Astrocyte (in vitro differentiated cells and primary cell): Measurements from ENCODE around the gene CRIM1. TPM values are rescaled to one million over a fixed set of nuclear protein-coding genes. Genes with fewer than 3 reads are reported as not detected.

ENCODE experiments used
- DNase-seq: peaks from one replicate; pipeline ENCODE4 v3.0.0-alpha.2; 2010; ENCODE audit warnings: low read depth
- FAIRE-seq: peaks from 2 replicates; lab custom pipeline; 2011; peaks lifted over from hg19 to GRCh38; lab: Jason Lieb, UNC
- H2AFZ ChIP-seq: 2 replicates; pipeline ENCODE4 v1.6.0; 2012; ENCODE audit warnings: low read depth, low read length, inconsistent platforms
- H3K27ac ChIP-seq: 2 replicates; pipeline ENCODE4 v1.5.1; 2011; ENCODE audit warnings: low read depth, low read length, inconsistent platforms
- H3K27me3 ChIP-seq: 2 replicates; pipeline ENCODE4 v1.6.0; 2011; ENCODE audit warnings: low read length, inconsistent platforms; ENCODE audit not compliant: insufficient read depth
- H3K36me3 ChIP-seq: 2 replicates; pipeline ENCODE4 v1.5.1; 2011; ENCODE audit warnings: low read length, inconsistent platforms; ENCODE audit not compliant: insufficient read depth
- H3K4me1 ChIP-seq: 2 replicates; pipeline ENCODE4 v1.5.1; 2011; ENCODE audit warnings: low read length, inconsistent platforms; ENCODE audit not compliant: insufficient read depth
- H3K4me2 ChIP-seq: 2 replicates; pipeline ENCODE4 v1.6.0; 2012; ENCODE audit warnings: low read length, inconsistent platforms
- H3K4me3 ChIP-seq: 2 replicates; pipeline ENCODE4 v1.5.1; 2011; ENCODE audit warnings: low read depth, mild to moderate bottlenecking, low read length, inconsistent platforms; ENCODE audit not compliant: insufficient read depth
- H3K79me2 ChIP-seq: 2 replicates; pipeline ENCODE4 v1.6.0; 2012; ENCODE audit warnings: mild to moderate bottlenecking, low read length, inconsistent platforms; ENCODE audit not compliant: insufficient read depth
- H3K9ac ChIP-seq: 2 replicates; pipeline ENCODE4 v1.6.0; 2012; ENCODE audit warnings: mild to moderate bottlenecking, low read length, inconsistent platforms
- H3K9me3 ChIP-seq: 2 replicates; pipeline ENCODE4 v1.5.1; 2012; ENCODE audit warnings: low read depth, mild to moderate bottlenecking, low read length, inconsistent platforms; ENCODE audit not compliant: insufficient read depth
- H4K20me1 ChIP-seq: 2 replicates; pipeline ENCODE4 v1.6.0; 2012; ENCODE audit warnings: low read length, inconsistent platforms; ENCODE audit not compliant: insufficient read depth
- H3K27ac Mint-ChIP-seq: one replicate; pipeline ENCODE4 v1.8.0; 2021; ENCODE audit warnings: mild to moderate bottlenecking, mixed read lengths; ENCODE audit not compliant: unreplicated experiment
- H3K27me3 Mint-ChIP-seq: one replicate; pipeline ENCODE4 v1.8.0; 2021; ENCODE audit warnings: low read depth, mixed read lengths; ENCODE audit not compliant: unreplicated experiment
- H3K36me3 Mint-ChIP-seq: one replicate; pipeline ENCODE4 v1.8.0; 2021; ENCODE audit warnings: low read depth, mixed read lengths; ENCODE audit not compliant: unreplicated experiment
- H3K4me1 Mint-ChIP-seq: one replicate; pipeline ENCODE4 v1.8.0; 2021; ENCODE audit warnings: low read depth, mixed read lengths; ENCODE audit not compliant: unreplicated experiment
- H3K4me3 Mint-ChIP-seq: one replicate; pipeline ENCODE4 v1.8.0; 2021; ENCODE audit warnings: mild to moderate bottlenecking, moderate library complexity, mixed read lengths; ENCODE audit not compliant: unreplicated experiment
- H3K9me3 Mint-ChIP-seq: one replicate; pipeline ENCODE4 v1.8.0; 2021; ENCODE audit warnings: mild to moderate bottlenecking, mixed read lengths; ENCODE audit not compliant: unreplicated experiment
- CTCF ChIP-seq: IDR thresholded peaks from 2 replicates; pipeline ENCODE4 v1.5.1; 2011; ENCODE audit warnings: low read depth, mild to moderate bottlenecking, inconsistent platforms, low read length, moderate library complexity; ENCODE audit not compliant: insufficient read depth
- EZH2 ChIP-seq: IDR thresholded peaks from 2 replicates; pipeline ENCODE4 v1.6.1; 2012; ENCODE audit warnings: mild to moderate bottlenecking, low read length, inconsistent platforms; ENCODE audit not compliant: insufficient read depth
- total RNA-seq: library from RNA; stranded (reverse); gene quantifications from 2 replicates; pipeline ENCODE4 v1.2.1, GENCODE V29; 2021

The CRIM1 gene
- total RNA-seq, 1 donor from 2014 or later, result 180 TPM

DNA sequence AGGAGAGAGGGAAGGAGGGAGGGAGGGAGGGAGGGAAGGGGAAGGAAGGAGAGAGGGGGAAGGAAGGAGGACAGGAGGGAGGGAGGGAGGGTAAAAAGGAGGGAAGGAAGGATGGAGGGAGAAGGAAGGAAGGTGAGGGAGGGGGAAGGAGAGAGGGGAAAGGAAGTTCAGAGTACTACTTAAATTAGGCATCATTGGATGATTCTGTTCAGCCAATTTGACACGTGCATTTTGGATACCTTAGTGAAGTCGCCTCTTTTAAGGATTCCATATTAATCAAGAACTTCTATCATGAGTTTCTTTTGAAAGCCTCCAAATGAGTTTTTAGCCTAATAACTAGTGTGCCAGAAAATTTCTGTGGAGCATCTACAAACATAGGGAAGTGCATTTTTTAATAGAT is 179.5 kb downstream of the CRIM1 start:
- H3K4me1 Mint-ChIP-seq, result peaks cover 13% of the 10 kb centered on the region
- Histone ChIP-seq H3K4me1 (peaks cover 14% of the 10 kb centered on the region), H2AFZ (no peak overlapping the region), H3K36me3 (peaks cover 40% of the 10 kb centered on the region), H3K9ac (no peak overlapping the region), H4K20me1 (peaks cover 13% of the 10 kb centered on the region), H3K4me3 (no peak overlapping the region), H3K79me2 (peaks cover 3% of the 10 kb centered on the region), H3K27ac (no peak overlapping the region), H3K9me3 (no peaks in the 10 kb centered on the region), H3K4me2 (no peak overlapping the region), H3K27me3 (no peaks in the 10 kb centered on the region)
- FAIRE-seq, result no peak
- H3K27me3 Mint-ChIP-seq, result no peaks in the 10 kb centered on the region
- H3K36me3 Mint-ChIP-seq, result peaks cover 17% of the 10 kb centered on the region
- H3K4me3 Mint-ChIP-seq, result no peak overlapping the region
- no peaks in the 10 kb centered on the region for H3K9me3 Mint-ChIP-seq
- no peak overlapping the region for H3K27ac Mint-ChIP-seq
- TF ChIP-seq EZH2 (no peak), CTCF (no peak)
- no peak for DNase-seq

GRCh38 chr2:36536776-36537175 is 181.2 kb downstream of the CRIM1 start:
- no peaks in the 10 kb centered on the region for H3K9me3 Mint-ChIP-seq
- Histone ChIP-seq H3K36me3 (peaks cover 44% of the 10 kb centered on the region), H4K20me1 (peaks cover 13% of the 10 kb centered on the region), H2AFZ (no peak overlapping the region), H3K79me2 (peaks cover 3% of the 10 kb centered on the region), H3K4me2 (no peak overlapping the region), H3K27ac (no peak overlapping the region), H3K27me3 (no peaks in the 10 kb centered on the region), H3K9me3 (no peaks in the 10 kb centered on the region), H3K4me1 (peaks cover 13% of the 10 kb centered on the region), H3K9ac (no peak overlapping the region), H3K4me3 (no peak overlapping the region)
- DNase-seq (no peak), FAIRE-seq (no peak)
- TF ChIP-seq CTCF (no peak), EZH2 (no peak)
- peaks cover 5% of the 10 kb centered on the region for H3K4me1 Mint-ChIP-seq
- peaks cover 18% of the 10 kb centered on the region for H3K36me3 Mint-ChIP-seq
- H3K27me3 Mint-ChIP-seq, result no peaks in the 10 kb centered on the region
- peak overlapping the region; percentile 11 for H3K27ac Mint-ChIP-seq
- H3K4me3 Mint-ChIP-seq, result no peak overlapping the region

DNA sequence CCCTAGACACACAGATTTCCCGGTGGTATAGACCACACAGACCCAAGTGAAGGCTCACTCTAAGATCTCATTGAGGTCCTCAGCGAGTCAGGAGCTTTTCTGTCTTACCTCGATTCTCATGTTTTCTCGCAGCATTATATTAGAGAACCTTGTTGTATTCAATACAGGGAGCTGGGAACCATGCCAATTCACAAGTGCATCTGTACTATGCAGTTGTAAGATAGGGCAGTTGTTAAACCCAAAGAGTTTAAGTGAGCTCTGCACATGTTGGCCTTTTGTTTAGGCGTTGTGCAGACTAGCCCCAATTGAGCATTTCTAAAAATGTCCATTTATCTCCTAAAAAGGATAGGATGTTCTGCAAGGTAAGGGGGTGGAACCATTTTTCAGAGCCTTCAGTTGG is 182.8 kb downstream of the CRIM1 start:
- Histone ChIP-seq H3K9me3 (no peaks in the 10 kb centered on the region), H3K79me2 (no peaks in the 10 kb centered on the region), H3K4me3 (no peak overlapping the region), H3K4me1 (peaks cover 14% of the 10 kb centered on the region), H3K9ac (no peak overlapping the region), H2AFZ (no peak overlapping the region), H3K4me2 (no peak overlapping the region), H3K27ac (no peak overlapping the region), H4K20me1 (peaks cover 13% of the 10 kb centered on the region), H3K36me3 (peaks cover 42% of the 10 kb centered on the region), H3K27me3 (no peaks in the 10 kb centered on the region)
- Mint-ChIP-seq H3K27ac (no peak overlapping the region), H3K9me3 (no peaks in the 10 kb centered on the region), H3K27me3 (no peaks in the 10 kb centered on the region), H3K36me3 (peaks cover 17% of the 10 kb centered on the region), H3K4me3 (no peak overlapping the region), H3K4me1 (peaks cover 12% of the 10 kb centered on the region)
- TF ChIP-seq CTCF, result no peak
- TF ChIP-seq EZH2, result no peak
- FAIRE-seq, result no peak
- DNase-seq, result no peak
